NCI-H1930 (cell line): ENCODE results near the gene TTF2.
A peak's percentile ranks its signal among the peaks of the same experiment; 100 is the strongest.

ENCODE experiments used
- DNase-seq, 2 experiments: peaks; one replicate each; lab custom pipeline; 2025; lab: John Stamatoyannopoulos, UW

The TTF2 gene

GRCh38 chr1:117059678-117060440 lies at the start of gene TTF2:
Gene TTF2 (plus strand): TSS chr1:117060326. CDS start chr1:117060347, 21 bp downstream.
- peak; percentile 96 to 98 for DNase-seq

DNA sequence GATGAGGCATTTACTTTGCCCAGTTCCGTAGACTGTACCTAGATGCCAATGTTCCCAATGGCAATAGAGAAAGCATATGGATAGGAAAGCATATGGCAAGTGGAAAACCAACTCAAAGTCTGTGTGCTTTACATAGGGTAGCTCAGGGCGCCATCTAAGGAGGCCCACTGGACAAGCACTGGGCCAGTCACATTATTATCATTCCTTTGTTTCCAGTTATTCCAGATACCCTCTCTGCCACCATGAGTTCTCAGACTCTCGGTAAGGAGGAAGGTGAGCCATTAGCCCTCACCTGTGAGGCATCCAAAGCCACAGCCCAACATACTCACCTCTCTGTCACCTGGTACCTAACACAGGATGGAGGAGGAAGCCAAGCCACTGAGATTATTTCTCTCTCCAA lies 48.8 kb upstream of the TTF2 start:
- no peak for DNase-seq

DNA sequence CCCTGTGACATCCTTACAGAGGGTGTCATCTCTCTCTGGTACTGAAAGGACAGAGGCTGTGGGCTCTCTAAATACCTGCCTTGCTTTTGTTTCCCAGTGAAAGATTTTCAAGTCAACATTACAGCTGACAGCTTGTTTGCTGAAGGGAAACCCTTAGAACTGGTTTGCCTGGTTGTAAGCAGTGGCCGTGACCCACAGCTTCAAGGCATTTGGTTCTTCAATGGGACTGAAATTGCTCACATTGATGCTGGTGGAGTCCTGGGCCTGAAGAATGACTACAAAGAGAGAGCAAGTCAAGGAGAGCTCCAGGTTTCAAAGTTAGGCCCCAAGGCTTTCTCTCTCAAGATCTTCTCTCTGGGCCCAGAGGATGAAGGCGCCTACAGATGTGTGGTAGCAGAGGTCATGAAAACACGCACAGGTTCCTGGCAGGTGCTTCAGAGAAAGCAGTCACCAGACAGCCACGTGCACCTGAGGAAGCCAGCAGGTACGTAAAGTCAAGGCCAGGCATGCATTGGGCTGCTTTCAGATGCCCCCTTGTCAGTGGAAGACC lies 46.7 kb upstream of the TTF2 start:
- DNase-seq, result no peak

DNA sequence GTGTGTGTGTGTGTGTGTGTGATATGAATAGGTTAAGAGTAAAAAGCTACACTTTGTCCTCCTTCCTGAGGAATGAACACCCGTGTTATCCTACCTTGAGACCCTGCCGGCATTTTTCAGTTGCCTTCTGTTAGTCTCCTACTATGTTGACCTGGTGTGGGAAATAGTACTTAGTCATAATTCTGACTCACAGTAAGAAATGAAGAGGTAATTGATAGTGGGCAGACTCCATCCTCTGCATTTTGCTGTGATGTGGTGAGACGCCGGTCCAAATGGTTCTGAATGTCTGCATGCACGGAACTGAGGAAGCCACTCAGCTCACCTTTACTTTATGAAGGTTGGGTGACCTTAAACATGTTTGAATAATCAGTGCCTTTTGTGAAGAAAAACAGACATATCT lies 45.9 kb upstream of the TTF2 start:
- DNase-seq, result no peak

DNA sequence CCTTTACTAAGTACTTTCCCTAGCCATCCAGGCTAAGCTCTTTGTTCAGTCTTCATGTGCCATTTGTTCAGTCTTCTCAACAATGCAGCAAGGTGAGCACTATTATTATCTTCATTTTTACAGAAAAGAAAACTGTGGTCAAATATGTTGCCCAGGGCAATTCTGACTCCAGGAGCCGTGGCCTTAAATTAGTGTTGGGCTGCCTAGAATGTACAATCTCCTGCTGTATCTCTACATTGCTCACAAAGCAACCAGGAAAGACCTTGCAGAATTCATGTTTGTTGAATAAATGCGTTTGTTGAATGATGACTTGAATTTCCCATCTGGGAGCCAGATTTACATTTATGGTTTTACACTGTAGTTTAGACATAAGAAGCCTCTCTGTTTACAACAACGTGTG lies 44.4 kb upstream of the TTF2 start:
- DNase-seq, result peak; percentile 52 to 65

GRCh38 chr1:117017062-117017461 lies 43.1 kb upstream of the TTF2 start:
- DNase-seq, result no peak

DNA sequence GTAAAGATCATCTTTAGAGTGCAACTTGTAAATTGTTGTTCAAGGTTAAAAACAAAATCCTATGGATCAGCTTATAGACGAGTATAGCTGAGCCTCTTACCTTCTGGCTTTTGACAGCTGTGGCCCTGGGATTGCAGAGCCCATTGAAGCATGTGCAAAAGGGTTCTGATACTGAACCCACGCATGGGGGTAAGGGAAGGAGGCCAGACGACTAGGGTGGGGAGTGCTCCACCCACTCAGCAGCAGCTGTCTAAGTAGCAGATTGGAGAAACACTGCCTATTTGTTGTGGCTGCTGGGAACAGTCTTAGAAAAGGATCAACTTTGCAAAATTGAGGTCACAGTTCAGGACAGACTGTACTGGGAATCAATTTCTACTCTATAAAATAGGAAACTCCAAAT lies 42.5 kb upstream of the TTF2 start:
- no peak for DNase-seq

DNA sequence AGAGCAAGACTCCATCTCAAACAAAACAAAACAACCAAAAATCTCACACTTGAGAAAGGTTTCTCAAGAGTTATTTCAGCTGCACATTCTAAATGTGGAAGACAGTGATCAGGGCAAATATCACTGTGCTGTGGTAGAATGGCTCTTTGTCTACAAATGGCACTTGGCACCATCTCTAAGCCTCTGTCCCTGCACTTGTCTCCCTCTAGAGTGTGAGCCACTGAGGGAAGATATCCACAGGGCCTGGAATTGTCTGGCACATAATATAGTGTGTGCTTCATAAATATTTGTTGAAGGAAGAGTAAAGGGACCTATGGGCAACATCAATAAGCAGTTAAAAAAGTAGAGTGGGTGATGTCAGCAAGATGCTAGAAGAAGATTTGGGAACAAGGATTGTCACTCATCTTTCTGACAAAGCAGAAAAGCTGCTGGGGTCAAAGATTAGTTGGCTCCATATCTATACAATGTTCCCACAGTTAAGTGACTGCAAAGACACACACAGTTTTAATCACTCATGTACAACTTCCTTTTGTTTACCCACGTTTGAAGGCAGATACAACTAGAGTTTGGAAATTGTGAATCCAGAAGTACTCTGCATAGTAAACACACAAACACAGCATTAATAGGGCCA lies 39.5 kb upstream of the TTF2 start:
- no peak for DNase-seq

DNA sequence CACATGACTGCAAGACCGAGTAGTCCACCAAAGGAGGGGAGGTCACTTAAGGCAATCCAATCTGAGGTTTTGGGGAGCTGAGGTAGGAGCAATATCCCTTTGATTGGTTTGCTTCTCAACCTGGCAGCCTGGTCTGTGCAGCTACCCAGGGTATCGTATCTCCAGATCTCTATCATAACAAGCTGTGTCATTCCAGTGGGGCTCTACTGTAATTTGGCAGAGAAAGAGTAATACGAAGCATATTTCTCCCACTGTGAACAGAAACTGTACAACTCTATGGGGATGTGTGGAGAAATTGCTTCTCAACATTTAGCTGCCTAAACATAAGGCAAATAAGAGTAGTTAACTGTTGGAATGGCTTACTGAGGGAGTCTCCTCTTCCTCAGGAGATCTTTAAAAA lies 38.0 kb upstream of the TTF2 start:
- DNase-seq, result no peak

GRCh38 chr1:117025568-117025967 lies 34.6 kb upstream of the TTF2 start:
- no peak for DNase-seq

DNA sequence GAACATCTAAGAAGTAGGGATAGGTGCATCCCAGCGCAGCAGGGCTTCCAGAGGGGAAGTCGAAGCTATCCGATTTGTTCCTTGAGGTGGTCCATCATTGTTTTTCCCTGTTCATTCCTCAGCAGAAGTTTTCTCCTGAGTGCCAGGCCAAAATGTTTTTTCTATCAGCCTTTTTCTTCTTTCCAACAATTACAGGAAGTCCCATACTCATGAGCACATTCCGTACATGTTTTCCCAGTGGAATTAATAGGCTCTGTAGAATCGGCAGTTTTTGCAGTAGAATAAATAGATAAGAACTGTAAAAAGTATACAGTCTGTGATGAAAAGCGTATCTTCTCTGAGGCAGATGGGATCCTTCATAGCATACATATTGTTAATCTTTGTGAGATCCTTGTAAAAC lies 33.8 kb upstream of the TTF2 start:
- no peak for DNase-seq

DNA sequence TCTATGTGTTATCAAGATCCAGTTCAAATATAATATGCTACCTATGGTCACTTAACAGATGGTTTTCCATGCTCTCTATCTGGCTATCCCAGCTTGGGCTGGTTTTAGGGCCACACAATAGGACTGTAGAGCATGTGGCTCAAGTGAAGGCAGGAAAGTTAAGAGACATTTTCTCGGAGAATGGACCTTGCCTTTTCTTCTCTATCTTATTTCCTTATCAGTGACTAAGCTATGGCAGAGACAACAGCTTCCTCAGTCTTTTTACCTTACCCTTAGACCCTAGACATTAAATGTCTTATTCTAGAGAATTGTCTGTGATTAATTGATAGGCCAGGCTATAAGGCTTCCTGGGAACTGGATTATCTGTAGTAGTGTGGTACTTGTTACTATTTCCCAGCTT lies 30.4 kb upstream of the TTF2 start:
- no peak for DNase-seq

GRCh38 chr1:117030271-117030877 lies 29.8 kb upstream of the TTF2 start:
- no peak for DNase-seq

DNA sequence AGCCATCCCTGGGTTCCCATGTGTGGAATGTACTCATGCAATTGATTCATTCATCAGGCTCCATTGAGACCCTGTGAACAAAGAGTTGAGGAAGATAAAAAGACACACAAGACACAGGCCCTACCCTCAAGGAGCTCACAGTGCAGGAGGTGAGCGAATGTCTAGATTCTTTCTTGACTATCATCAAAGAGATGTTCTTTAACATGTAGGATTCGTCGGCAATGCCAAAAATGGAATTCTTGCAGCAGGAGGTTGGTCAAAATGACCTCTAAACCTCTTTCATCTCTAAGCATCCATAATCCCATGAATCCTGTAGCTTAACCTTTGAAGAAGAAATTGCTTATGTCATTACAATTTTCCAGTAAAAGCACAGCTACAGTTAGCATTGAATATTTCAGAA lies 27.9 kb upstream of the TTF2 start:
- DNase-seq, result no peak

GRCh38 chr1:117032681-117033539 lies 27.2 kb upstream of the TTF2 start:
- DNase-seq, result no peak

DNA sequence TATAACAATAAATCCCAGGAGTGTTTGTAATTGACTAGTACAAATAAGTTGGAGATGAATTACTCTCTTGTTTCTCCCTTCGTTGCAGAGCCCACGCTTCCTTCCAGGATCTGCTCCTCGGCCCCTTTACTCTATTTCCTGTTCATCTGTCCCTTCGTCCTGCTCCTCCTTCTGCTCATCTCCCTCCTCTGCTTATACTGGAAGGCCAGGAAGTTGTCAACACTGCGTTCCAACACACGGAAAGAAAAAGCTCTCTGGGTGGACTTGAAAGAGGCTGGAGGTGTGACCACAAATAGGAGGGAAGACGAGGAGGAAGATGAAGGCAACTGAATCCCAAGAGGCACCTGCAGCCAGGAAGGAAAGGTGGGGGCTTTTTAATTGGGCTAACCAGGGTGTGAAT lies 26.4 kb upstream of the TTF2 start:
- DNase-seq, result no peak

DNA sequence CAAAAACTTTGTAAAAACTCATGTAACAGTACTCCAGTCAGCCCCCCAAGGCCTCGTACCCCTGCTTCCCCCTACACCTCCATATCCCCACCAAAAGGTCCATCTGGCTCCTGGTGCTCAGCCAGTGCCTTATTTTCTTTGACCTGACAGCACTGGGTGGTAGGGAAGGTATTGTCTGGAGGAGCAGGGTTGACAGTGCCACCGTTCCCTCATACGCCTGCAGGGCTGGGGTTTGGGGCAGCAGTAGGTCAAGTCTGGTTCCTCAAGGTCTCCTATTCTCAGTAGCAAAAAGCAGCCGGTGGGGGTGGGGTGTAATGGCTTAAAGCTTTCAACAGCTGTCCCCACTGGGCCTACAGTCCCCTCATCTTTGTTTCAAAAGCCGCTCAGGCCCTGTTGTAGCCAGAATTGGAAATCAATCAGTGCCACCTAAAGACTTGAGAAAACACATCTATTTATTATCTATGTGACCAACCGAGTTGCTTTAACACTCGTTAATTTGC lies 25.3 kb upstream of the TTF2 start:
- no peak for DNase-seq

DNA sequence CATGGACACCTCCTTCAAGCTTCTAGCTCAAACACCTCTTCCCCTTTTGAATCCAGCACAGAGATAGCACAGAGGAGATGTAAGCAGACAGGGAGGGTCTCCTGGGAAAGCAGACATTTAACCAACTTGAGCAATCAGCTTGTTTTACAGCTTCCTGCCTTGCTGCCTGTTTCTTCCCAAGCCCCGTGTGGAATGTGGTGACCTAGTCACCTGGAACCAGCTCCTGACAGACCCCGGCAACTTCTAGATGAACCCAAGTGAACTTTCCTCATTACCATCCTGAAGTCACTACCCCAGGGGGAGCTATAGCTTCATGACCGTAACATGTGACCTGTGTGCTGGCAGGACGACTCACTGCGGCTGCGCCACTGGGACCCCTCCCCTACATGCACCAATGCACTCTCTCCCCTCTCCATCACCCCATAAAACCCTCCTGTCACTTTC lies 24.1 kb upstream of the TTF2 start:
- no peak for DNase-seq

DNA sequence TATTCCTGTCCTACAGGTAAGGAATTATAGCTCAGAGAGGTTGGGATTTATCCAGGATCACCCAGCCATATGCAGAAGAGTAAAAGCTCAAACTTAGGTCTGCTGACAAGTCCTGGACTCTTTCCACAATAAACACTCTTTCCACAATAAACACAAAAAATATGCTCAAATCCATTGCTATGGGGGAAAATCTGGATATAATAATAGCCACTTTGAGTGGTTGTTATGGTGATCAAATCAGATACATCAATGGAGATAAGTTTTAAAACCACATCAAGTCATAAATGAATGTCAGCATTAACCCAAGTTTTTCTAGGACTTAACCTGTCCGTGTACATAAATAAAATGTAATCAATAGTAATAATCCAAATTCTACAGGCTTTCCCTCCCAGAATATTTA lies 22.3 kb upstream of the TTF2 start:
- DNase-seq, result no peak

GRCh38 chr1:117038236-117038635 lies 21.9 kb upstream of the TTF2 start:
- DNase-seq, result no peak

- DNase-seq, result no peak
These were observed 15.9 kb upstream of the TTF2 start for GRCh38 chr1:117044217-117044616.

DNA sequence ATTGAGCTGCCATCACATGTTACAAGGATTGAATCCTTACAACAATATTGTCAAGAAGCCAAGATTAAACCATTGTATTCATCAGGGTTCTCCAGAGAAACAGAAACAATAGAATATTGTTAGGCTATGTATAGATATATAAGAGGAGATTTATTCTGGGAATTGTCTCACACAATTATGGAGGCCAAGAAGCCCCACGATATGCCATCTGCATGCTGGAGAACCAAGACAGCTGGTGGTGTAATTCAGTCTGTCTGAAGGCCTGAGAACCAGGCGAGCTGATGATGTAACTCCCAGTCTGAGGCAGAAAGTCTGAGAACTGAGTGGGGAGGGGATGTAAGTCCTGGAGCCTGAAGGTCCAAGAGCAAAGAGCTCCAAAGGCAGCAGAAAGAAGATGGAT lies 14.5 kb upstream of the TTF2 start:
- no peak for DNase-seq
